ENCODE data around the gene IFI30.
"Not testable (repeated sequence)": the region's sequence is repeated elsewhere in the genome, so short reads cannot be mapped to it uniquely, and the experiment has no call there.

The IFI30 gene

DNA sequence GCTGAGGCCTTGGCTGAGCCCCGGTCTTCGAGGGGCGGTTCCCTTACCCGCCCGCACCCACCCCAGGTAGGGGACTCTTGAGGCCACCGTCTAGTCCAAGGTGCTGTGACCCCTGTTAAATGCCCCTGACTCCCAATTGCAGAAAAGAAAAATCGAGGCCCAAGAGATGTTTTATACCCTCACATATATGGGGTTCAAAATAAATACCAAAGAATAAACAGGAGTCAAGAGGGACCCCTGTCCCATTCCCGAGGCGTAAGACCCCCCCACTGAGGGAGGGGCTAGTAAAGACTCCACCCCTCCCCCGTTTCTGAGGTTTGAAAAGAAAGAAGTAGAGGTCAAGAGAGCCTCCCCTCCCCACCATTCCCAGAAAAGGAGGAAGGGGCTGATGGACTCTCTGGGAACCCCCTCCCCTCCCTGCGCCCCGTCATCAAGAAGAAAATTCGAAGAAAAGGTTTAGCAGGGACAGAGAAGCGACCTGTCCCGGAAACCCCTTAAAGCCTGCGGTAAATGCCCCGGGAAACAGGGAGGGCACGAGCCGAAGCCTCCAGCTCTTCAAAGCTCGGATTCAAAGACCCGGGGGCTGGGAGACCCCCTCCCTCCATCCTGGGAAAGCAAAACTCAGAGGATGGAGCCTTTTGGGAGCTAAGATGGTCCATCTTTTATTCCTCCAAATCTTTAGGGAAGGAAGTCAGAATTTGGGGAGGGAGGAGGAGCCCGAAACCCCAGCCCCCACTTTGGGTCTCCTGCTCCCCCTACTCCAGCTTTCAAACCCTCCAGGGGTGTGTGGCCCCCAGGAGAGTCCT is 31.0 kb downstream of the IFI30 start:
- TF ChIP-seq, protein P1, sequence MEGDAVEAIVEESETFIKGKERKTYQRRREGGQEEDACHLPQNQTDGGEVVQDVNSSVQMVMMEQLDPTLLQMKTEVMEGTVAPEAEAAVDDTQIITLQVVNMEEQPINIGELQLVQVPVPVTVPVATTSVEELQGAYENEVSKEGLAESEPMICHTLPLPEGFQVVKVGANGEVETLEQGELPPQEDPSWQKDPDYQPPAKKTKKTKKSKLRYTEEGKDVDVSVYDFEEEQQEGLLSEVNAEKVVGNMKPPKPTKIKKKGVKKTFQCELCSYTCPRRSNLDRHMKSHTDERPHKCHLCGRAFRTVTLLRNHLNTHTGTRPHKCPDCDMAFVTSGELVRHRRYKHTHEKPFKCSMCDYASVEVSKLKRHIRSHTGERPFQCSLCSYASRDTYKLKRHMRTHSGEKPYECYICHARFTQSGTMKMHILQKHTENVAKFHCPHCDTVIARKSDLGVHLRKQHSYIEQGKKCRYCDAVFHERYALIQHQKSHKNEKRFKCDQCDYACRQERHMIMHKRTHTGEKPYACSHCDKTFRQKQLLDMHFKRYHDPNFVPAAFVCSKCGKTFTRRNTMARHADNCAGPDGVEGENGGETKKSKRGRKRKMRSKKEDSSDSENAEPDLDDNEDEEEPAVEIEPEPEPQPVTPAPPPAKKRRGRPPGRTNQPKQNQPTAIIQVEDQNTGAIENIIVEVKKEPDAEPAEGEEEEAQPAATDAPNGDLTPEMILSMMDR (IDR thresholded peaks at IDR 0.05; ENCODE audit: extremely low read depth, missing control alignments): no peak
- no peak for DNase-seq (ENCODE audit: low spot score)

DNA sequence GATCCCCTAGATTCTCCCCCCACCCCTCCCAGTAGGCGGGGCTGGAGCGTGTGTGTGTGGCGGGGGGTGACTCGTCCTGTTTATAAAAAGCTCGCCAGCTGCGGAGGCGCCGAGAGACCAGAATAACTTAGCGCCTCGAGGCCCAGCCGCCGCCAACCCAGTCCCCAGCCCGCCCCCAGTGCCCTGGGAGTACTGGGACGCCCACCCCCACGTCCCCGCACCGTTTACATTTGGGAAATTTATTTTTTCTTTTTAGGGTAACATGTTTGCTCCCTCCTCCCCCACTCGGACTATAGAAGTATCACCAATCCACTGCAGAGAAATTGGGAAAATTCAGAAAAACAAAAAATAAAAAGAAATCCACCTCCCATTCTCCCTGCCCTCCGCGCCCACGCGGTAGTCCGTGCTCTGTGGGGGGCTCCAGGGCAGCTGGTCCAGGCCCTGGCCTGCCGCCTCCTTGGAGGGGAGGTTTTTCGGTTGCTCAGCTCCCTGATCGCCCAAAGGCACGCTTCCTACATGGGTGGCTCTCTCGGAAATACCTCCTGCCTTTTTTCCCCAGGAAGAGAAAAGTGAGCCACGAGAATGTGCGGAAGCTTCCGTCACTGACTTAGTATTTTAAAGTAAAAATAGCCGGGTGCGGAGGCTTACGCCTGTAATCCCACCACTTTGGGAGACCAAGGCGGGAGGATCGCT is 31.7 kb downstream of the IFI30 start:
- DNase-seq (ENCODE audit: low spot score): peak; percentile 81
- TF ChIP-seq, protein P1 (IDR thresholded peaks at IDR 0.05; ENCODE audit: extremely low read depth, missing control alignments): no peak

DNA sequence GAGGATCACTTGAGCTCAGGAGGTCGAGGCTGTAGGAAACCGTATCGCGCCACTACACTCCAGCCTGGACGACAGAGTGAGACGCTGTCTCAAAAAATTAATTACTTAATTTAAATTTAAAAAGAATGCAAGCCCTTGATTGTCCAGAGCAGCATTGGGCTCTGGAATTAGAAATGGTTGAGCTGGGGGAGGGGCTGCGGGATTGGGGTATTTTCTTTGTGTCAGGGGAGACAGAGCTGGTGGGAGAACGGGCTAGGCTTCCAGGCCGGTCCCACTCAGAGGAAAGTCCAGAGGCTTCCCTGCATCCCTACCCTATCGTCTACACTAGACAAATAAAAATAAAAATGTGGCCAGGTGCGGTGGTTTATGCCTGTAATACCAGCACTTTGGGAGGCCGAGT is 32.4 kb downstream of the IFI30 start:
- peak; percentile 1 for DNase-seq (ENCODE audit: low spot score)
- TF ChIP-seq, protein P1 (IDR thresholded peaks at IDR 0.05; ENCODE audit: extremely low read depth, missing control alignments): no peak

DNA sequence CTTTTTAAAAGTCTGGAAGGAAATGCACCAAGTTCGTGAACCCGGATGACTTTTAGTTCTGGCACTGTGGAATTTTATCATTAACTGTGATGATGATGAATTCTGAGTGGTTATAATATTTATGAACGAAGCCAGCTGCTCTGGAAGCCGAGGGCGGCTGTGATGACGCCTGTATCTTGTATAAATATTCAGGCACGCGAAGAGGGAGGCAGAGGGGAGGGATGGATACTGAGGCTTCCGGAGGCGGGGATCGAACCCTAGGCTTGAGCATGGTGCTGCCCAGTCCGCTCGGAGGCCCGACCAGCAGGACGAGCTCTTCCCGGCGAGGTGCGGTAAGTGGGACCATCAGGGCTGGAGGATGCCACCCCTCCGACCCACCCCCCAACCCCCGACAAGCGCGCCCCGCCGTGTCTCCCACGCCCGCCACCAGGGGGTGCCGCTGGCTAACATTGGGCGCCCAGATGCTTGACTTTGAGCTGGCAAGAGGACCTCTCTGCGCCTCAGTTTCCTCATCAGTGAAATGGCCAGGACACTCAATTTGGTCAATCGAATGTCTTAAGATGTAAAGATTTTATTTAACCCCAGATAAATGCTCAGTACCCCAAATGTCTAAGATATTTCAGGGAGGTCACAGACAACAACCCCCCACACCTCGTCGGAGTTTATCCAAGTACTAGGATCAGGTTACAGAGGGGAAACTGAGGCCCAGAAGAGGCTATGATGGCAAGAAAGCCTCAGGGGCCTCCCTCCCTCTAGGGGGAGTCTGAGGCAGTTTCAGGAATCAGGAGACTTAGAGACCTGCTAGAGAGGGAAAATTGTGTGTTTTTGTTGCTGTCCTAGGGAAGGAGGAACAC is 34.7 kb downstream of the IFI30 start:
- DNase-seq (ENCODE audit: low spot score): peak; percentile 69
- TF ChIP-seq, protein P1 (IDR thresholded peaks at IDR 0.05; ENCODE audit: extremely low read depth, missing control alignments): peak; percentile 48

DNA sequence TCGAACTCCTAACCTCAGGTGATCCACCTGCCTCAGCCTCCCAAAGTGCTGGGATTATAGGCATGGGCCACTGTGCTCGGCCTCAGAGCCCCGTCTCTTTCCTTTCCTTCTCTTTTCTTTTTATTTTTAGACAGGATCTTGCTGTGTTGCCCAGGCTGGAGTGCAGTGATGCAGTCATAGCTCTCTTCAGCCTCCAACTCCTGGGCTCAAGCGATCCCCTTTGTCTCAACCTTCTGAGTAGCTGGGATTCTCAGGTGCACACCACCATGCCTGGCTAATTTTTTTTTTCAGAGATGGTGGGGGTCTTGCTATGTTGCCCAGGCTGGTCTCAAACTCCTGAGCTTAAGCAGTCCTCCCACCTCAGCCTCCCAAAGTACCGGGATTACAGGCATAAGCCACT is 36.3 kb downstream of the IFI30 start:
- DNase-seq (ENCODE audit: low spot score): not testable (repeated sequence)

DNA sequence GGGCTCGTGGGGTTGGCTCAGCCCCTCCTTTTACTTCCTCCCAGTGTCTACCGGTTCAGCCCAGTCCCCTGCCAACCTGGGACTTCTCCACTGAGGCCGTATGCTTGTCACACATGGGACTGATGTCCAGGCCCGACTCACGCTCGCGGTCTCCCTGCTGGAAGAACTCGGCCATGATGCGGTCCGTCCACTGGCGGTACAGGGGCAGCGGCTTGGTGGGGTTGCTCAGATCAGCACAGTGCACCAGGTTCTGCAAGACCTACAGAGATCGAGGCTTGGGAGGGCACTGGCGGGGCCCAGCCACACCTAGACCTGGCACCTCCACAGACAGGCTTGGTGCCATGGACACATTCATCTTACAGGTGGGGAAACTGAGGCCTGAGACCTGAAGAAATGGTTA is 38.1 kb downstream of the IFI30 start:
- TF ChIP-seq, protein P1 (IDR thresholded peaks at IDR 0.05; ENCODE audit: extremely low read depth, missing control alignments): no peak
- DNase-seq (ENCODE audit: low spot score): no peak

DNA sequence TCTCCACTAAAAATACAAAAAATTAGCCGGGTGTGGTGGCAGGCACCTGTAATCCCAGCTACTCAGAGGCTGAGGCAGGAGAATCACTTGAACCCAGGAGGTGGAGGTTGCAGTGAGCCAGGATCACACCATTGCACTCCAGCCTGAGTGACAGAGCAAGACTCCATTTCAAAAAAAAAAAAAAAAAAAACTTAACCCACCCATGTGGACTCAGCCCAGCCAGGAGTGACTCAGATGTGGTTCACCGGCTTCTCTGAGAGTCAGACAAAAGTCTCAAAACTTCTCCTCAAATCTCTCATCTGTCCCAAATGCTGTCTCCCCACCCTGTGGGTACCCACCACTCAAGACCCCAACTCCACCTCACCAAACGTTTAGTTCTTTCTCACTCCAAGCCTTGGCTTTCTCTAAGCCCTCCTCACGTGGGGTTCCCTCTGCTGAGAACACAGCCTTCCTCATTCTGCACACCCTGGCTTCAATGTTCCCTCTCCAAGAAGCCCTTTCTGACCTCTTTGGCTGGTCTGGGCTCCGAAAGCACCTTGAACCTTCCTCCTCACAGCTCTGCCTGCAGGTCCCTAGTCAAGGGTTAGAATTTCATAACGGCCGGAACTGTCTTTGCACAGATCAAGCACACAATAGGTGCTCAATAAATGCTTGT is 41.3 kb downstream of the IFI30 start:
- TF ChIP-seq, protein P1 (IDR thresholded peaks at IDR 0.05; ENCODE audit: extremely low read depth, missing control alignments): no peak

More for the DNA sequence above, 41.3 kb downstream of the IFI30 start:
- DNase-seq (ENCODE audit: low spot score): no peak

Measured in GM20000 (cell line).